K562 (cell line): ENCODE measurements around the gene SCAMP1. TPM values are rescaled to one million over a fixed set of nuclear protein-coding genes. Genes with fewer than 3 reads are reported as not detected.

ENCODE experiments used
- FOSL1 ChIP-seq: fragments of 200-800 bp; sonication (Bioruptor generic); conservative IDR thresholded peaks from 2 replicates; pipeline ENCODE4 v1.6.1; 2016; ENCODE audit warnings: missing genetic modification characterization, missing compliant biosample characterization
- POLR3A ChIP-seq: IDR thresholded peaks from 2 replicates; pipeline ENCODE4 v1.6.1; 2011; ENCODE audit warnings: borderline replicate concordance, mild to moderate bottlenecking, moderate library complexity; ENCODE audit not compliant: insufficient read length, insufficient read depth; ENCODE audit errors: extremely low read depth
- TRIM28 ChIP-seq: fragments of 450-650 bp; IDR thresholded peaks from 2 replicates; pipeline ENCODE4 v1.6.1; 2017
- ZNF121 ChIP-seq: sonication (generic); formaldehyde crosslinking; conservative IDR thresholded peaks from 2 replicates; pipeline ENCODE4 v1.8.0; 2022; ENCODE audit warnings: missing genetic modification reagents
- polyA plus RNA-seq, 8 experiments: library from polyadenylated mRNA; depleted of rRNA in 4 of 8; stranded (reverse) in 5 of 8; unstranded in 3 of 8; fragments of >200 nt; fragmentation: Nextera tagmentation in 2 of 8; fragmentation: Illumina TruSeq in 1 of 8; extraction: Ambion mirVana in 2 of 8; extraction: Trizol in 1 of 8; gene quantifications; 2 replicates each; pipeline versions ENCODE4 v1.2.1 to v1.2.3, GENCODE V29; 2011 to 2014; ENCODE audit warnings: inconsistent platforms in 1 of 8, missing spikeins in 1 of 8
- total RNA-seq, 7 experiments: library from RNA; depleted of rRNA in 6 of 7; stranded (reverse); fragments of >200 nt in 6 of 7; fragmentation: Illumina TruSeq in 2 of 7; extraction: Trizol in 2 of 7; gene quantifications; 2 replicates each; pipeline versions ENCODE4 v1.2.1 to v1.2.3, GENCODE V29; 2011 to 2021; ENCODE audit warnings: low replicate concordance in 1 of 7
- TF ChIP-seq, protein P1 (sequence below), 2 experiments: fragments of 450-650 bp; IDR thresholded peaks; 2 replicates each; pipeline ENCODE4 v1.6.1; 2016; ENCODE audit warnings: mild to moderate bottlenecking in 2 of 2, borderline replicate concordance in 1 of 2, low read depth in 1 of 2, moderate library complexity in 1 of 2
- TF ChIP-seq, protein P2 (sequence below): fragments of 150-350 bp; conservative IDR thresholded peaks from 2 replicates; pipeline ENCODE4 v1.6.1; 2014; ENCODE audit warnings: low read length

The SCAMP1 gene
- total and polyA plus RNA-seq, 9 of the 15 experiments (the other 6 are each of a cell fraction or from before 2014, with no cell fraction given): 5.4 to 23.9 (median 13.8) TPM

DNA sequence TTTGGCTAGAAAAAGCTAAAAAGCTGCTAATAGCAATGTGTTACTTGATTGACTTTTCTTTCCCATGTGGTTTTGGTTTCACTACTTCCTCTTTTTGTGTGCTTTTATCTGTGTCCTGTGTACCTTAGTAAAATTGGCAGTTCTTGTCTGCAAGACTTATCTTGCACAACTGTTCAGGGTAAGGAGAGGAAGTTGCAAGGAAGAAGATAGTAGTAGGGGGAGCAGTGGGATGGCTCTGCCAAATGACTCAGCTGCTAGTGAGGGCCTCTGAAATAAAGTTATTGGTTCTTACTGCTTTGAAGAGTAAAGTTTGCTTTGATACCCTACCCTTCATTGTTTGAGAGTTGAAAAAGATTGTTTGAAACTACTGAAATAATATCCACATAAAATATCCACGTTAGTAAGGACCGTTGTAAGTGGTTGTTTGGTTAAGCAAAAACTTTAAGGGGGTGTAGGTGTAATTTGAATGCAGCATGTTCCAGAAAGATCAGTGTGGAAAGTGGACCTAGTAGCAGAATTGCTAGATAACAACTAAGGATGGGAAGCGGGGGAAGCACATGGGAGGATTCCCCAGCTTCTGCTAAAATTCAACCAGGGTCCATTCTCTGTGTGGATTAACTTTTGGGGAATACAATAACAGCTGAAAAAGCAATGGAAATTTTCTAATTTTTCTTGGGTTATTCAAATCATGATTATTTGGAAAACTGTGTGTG, 123.5 kb downstream of the SCAMP1 start (continued):
- TF ChIP-seq, protein P1, sequence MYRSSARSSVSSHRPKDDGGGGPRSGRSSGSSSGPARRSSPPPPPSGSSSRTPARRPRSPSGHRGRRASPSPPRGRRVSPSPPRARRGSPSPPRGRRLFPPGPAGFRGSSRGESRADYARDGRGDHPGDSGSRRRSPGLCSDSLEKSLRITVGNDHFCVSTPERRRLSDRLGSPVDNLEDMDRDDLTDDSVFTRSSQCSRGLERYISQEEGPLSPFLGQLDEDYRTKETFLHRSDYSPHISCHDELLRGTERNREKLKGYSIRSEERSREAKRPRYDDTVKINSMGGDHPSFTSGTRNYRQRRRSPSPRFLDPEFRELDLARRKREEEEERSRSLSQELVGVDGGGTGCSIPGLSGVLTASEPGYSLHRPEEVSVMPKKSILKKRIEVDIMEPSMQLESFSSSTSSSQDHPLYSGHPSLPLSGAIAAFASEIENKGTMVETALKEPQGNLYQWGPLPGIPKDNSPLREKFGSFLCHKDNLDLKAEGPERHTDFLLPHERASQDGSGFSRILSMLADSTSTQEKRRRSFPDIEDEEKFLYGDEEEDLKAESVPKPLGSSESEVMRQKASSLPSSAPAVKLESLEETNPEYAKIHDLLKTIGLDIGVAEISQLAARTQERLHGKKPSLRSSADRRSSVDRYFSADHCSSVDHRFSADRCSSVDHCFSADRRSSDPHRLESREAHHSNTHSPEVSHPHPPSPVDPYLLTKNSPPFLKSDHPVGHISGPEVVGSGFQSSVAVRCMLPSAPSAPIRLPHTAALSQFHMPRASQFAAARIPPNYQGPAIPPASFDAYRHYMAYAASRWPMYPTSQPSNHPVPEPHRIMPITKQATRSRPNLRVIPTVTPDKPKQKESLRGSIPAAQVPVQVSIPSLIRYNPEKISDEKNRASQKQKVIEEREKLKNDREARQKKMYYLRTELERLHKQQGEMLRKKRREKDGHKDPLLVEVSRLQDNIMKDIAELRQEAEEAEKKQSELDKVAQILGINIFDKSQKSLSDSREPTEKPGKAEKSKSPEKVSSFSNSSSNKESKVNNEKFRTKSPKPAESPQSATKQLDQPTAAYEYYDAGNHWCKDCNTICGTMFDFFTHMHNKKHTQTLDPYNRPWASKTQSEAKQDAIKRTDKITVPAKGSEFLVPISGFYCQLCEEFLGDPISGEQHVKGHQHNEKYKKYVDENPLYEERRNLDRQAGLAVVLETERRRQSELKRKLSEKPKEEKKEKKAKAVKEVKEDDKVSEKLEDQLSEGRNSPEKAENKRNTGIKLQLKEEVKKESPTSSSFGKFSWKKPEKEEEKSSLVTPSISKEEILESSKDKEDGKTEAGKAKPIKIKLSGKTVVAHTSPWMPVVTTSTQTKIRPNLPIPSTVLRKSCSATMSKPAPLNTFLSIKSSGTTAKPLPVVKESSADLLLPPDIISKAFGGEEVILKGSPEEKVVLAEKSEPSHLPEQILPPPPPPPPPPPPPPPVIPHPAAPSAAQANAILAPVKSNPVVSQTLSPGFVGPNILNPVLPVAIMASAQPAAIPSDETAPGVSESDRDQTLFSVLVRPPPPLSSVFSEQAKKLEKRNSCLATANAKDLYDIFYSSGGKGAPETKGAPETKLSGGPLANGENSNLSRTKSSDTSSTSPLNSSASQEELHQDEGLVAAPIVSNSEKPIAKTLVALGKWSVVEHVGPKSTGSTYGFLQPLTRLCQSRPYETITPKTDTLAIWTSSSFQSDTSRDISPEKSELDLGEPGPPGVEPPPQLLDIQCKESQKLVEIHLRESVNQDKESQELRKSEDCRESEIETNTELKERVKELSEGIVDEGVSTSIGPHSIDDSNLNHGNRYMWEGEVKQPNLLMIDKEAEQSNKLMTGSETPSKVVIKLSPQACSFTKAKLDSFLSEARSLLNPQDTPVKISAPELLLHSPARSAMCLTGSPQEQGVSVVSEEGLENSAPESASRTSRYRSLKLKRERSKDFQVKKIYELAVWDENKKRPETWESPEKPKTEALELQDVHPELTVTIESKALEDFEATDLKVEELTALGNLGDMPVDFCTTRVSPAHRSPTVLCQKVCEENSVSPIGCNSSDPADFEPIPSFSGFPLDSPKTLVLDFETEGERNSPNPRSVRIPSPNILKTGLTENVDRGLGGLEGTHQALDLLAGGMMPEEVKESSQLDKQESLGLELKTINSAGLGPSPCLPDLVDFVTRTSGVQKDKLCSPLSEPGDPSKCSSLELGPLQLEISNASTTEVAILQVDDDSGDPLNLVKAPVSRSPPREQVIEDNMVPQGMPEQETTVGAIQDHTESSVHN (IDR thresholded peaks at IDR 0.05; ENCODE audit: borderline replicate concordance in 1 of 2, low read depth in 1 of 2): peak in 1 of 2 experiments; percentile 66; a peak in 2 of 4 replicates
- TF ChIP-seq POLR3A: no peak
- TF ChIP-seq, protein P2, sequence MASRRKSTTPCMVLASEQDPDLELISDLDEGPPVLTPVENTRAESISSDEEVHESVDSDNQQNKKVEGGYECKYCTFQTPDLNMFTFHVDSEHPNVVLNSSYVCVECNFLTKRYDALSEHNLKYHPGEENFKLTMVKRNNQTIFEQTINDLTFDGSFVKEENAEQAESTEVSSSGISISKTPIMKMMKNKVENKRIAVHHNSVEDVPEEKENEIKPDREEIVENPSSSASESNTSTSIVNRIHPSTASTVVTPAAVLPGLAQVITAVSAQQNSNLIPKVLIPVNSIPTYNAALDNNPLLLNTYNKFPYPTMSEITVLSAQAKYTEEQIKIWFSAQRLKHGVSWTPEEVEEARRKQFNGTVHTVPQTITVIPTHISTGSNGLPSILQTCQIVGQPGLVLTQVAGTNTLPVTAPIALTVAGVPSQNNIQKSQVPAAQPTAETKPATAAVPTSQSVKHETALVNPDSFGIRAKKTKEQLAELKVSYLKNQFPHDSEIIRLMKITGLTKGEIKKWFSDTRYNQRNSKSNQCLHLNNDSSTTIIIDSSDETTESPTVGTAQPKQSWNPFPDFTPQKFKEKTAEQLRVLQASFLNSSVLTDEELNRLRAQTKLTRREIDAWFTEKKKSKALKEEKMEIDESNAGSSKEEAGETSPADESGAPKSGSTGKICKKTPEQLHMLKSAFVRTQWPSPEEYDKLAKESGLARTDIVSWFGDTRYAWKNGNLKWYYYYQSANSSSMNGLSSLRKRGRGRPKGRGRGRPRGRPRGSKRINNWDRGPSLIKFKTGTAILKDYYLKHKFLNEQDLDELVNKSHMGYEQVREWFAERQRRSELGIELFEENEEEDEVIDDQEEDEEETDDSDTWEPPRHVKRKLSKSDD: 0 out of 2 replicates have a peak, but pooled peaks have one; percentile 39
- peak; percentile 95 for TF ChIP-seq TRIM28
- TF ChIP-seq FOSL1 (tag): peak; percentile 92
- 0 out of 2 replicates have a peak, but pooled peaks have one; percentile 14 for TF ChIP-seq ZNF121 (CRISPR knock-in tag)
